ENCODE measurements around the gene IFNA17.
"Not testable (repeated sequence)": the region's sequence is repeated elsewhere in the genome, so short reads cannot be mapped to it uniquely, and the experiment has no call there.

- TF ChIP-seq POLR2A, POLR2AphosphoS5, CTCF (IDR thresholded peaks at IDR 0.05): not testable (repeated sequence)
Measured at GRCh38 chr9:21187487-21187886, 40.5 kb downstream of the IFNA17 start, which contains the start of gene IFNA4.
